GM19025 (cell line): ENCODE measurements around the gene VWA8.

Source experiments
- ATAC-seq: cut with Tn5 transposase; IDR thresholded peaks from one replicate; pipeline ENCODE4 v1.9.1; 2021; ENCODE audit warnings: mild to moderate bottlenecking, low read depth, moderate library complexity; ENCODE audit not compliant: unreplicated experiment

Gene VWA8

DNA sequence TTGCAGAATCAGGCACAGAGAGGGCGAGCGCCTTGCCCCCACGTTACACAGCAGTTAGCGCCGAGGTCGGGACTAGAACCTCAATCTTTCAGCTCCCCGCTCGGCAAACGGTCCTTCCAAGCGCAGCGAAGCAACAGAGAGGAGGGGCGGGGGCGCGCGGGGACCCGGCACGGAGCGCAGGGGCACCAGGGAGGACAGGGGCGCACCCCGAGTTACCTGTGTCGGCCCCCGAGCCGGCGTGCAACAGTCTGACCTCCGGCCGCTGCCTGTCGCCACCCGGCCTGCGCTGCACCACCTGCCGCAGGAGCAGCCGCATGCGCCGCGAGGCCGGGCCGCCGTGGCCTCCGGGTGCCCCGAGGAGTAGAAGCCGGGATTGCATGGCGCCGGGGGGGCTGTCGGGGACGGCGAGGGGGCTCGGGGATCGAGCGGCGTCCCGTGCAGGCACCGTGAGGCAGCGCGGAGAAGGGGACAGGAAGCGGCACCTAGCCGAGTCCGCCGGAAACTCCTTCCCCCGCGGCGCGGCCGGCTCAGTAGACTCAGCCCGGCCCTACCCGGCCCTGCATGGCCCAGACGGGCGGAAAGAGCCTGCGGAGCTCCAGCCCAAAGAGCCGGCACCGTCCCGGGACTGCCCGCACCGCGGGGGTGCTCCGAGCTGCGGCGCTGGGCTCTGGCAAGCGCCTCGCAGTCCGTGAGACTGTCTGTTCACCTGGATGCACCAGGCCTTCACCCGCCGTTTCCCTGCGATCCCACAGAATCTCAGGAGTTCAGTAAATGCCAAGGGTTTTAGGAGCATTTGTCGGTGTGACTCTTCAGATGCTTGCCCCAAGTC lies at the start of gene VWA8:
VWA8 (minus strand) TSS at position 473 of the 829 bp plus-strand sequence; CDS start at position 379, 94 bp downstream.
- ATAC-seq = peak; percentile 86

DNA sequence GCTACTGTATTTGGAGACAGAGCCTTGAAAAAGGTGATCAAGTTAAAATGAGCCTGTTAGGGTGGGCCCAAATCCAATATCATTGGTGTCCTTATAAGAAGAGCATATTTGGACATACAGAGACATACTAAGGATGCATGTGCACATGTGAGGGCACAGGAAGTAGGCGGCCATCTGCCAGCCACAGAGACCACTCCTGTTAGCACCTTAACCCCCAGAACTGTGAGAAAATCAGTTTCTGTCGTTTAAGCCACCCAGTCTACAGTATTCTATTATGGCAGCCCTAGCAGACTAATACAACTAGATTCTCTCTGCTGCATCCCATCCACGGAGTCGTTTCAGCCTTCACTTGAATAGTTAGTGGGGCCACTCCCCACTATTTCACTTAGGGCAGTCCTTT lies 48.1 kb upstream of the VWA8 start:
- ATAC-seq = no peak

DNA sequence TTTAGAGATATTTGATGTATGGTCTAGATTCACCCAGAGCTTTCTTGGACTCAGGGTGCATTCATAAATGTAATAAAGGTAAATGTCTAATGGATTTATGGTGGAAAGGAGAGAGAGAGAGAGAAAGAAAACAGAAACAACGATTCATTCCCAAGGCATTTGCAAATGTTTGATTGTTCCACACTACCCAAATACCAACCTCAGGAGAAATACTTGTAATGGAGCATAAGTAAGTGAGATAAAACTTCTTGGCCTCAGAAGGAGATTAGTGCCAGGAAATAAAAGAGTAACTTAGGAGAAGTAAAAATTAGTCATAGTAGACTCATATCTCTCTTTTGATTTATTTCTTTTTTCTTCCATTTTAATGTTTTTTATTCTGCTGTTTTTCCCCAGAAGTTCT lies 46.9 kb upstream of the VWA8 start:
- ATAC-seq = no peak

DNA sequence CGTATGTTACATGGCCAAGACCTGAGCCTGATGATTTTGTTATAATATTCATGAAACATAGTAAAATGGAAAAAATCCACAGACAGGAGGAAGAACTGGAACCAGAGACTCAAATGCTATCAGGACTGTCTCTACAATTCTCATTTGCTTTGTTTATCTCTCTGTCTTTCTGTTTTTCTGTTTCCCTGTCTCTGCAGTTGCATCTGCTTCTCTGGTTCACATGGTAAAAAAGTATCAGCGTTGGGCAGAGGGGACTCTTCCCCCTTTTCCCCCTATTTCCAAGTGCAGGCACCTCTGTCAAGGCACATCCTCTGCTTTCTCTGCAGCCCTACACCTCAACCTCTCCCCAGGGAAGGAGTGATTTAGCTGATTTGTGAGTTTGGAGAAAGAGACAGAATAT lies 41.2 kb upstream of the VWA8 start:
- no peak for ATAC-seq

DNA sequence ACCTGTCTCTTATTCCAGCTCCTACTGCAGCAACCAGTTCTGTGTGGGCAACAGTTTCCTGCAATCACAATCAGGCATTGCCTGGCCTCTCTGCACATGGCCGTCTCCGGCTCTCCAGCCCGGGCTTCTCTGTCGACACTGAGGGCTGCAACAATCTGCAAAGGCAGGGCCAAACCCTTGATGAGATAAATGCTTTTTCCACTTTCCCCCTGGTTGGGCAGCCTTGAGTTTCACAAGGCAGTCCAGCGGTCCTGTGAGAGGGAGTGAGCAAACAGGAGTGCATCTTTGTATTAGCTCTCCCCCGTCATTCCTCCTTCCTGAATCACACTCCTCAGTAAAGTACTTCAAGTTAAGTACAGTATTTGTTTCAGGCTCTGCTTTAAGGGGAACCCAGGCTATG lies 40.7 kb upstream of the VWA8 start:
- no peak for ATAC-seq

DNA sequence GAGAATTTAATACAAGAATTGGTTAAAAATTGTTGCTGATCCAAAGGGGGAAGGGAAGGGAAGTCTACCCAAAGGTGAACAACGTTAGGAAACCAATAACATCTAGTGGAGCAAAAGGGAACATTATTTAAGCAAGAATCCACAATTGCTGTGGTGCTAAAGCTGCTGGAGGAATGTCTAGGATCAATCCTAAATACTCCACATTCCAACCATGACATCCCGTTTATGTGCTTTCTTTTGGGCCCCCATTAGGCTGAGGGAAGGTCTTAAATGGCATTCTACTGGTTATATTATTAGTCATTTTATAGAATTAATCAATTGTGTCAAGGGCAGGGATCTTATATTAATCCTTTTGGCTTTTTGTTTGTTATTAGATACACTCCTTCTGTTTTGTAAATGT lies 39.9 kb upstream of the VWA8 start:
- ATAC-seq = no peak

DNA sequence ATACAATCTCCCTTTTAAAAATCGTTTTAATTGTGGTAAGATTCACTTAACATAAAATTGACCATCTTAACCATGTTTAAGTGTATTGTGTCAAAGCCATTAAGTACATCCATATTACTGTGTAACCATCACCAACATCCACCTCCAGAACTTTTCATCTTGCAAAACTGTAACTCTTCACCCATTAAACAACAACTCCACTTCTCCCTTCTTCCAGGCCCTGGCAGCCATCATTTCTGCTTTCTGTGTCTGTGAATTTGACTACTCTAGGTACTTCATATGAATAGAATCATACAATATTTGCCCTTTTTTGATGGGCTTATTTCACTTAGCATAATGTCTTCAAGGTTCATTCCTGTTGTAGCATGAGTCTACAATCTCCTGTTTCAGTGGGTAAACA lies 36.5 kb upstream of the VWA8 start:
- no peak for ATAC-seq

DNA sequence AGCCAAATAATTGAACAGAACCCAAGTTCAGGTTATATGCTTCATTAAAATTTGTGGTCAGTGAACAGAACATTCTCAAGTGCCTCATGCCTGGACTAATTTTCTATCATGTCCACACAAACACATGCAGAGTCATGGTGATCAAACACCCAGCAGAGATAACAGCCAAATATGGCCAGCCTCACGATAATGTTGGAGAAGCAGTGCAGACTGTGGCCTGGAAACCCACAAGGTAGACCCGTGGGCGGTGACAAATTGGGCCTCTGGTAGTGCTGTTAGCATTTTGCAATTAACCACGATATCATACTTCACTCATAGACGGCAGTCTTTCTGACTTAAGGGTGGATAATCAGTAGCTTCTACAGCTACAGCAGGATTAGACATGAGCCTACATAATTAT lies 35.0 kb upstream of the VWA8 start:
- ATAC-seq = no peak

DNA sequence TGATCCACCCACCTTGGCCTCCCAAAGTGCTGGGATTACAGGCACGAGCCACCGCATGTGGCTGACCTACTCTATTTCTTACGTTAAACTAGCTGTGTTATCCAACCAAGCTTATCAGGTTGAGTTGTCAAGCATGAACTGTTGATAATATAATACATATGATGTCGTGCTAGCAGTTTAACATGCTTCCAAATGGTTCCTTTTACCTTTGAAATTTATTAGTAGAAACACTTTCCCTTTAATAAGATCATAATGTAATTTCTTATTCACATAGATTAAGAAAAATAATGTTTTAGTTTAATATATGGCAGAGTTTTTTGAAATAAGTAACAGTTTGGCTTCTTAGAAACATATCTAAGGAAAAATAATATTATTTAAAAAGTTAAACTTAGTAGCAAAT lies 34.4 kb upstream of the VWA8 start:
- no peak for ATAC-seq

DNA sequence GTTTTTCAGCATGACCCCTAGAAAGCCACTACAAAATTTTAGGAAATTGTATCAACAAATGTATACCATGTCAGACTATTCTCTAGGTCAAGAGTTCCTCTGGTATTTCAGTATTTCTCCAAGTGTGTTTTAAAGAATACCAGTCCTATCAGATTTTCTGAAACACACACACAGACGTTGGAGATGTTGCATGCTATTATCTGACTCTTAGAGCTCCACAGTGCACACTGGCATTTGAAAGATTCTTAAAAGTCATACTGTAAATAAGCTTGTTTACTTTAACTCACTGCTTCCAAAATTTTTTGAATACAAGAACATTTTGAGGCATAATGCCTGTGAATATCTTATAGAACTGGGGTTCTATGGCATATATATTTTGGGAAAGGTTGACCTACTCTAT lies 33.8 kb upstream of the VWA8 start:
- no peak for ATAC-seq

DNA sequence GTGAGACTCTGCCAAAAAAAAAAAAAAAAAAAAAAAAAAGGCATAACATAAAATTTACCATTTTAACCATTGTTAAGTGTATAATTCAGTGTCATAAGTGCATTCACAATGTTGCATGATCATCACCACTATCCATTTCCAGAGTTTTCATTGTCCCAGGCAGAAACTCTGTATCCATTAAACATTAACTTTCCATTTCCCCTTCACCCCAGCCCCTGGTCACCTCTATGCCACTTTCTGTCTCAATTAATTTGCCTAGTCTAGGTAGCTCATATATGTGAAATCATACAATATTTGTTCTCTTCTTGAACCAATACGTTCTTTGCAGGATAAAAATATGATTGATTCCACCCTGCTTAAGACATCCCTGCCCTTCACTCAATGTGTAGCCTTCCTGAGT lies 31.0 kb upstream of the VWA8 start:
- ATAC-seq = no peak

DNA sequence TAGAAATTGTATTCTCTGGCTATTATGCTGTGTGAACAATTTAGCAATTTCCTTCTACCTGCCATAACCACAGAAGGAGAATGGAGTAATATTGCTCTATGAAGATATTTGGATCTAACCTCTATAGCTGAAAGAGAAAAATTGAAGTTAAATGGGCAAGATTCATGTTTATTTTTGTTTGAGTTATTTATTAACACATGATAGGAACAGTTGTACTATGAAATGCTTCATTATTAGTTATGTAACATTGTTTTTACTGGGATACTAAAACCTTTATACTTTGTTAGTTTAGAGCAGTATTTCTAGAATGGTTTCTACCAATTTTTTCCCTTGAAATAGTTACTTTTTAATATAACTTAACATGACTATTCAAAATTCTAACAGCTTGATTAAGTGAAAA lies 27.3 kb upstream of the VWA8 start:
- ATAC-seq = no peak

DNA sequence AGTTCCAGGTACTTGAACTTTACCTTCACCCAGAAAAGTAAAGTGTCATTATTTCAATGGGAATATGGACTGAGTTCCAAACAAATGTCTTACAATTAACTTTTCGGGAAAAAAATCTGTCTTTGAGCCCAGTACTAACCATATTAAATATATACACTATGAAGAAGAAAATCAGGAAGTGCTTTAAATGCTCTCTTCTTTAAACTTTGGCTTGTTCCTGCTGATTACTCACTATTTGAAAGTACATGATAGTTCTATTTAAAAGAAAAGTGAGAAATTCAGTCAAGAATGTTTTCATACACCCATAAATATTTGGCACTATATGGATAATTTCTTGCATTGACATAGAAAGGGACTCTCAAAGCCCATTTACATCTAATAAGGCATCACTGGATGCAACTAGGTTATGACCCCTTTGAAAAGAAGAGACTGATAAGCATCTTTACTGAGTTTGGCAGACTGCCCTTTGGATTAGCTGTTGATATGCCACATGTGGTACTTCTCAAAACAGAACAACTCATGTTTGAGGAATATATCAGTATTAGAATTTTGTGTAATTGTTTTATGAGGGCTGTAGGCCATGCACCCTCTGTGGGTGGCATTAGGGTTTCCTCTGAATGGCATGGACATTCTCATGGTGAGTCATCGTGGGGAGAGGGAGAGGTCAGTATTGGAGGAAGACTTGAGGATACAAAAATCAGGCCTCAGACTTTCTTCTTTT lies 25.0 kb upstream of the VWA8 start:
- no peak for ATAC-seq

DNA sequence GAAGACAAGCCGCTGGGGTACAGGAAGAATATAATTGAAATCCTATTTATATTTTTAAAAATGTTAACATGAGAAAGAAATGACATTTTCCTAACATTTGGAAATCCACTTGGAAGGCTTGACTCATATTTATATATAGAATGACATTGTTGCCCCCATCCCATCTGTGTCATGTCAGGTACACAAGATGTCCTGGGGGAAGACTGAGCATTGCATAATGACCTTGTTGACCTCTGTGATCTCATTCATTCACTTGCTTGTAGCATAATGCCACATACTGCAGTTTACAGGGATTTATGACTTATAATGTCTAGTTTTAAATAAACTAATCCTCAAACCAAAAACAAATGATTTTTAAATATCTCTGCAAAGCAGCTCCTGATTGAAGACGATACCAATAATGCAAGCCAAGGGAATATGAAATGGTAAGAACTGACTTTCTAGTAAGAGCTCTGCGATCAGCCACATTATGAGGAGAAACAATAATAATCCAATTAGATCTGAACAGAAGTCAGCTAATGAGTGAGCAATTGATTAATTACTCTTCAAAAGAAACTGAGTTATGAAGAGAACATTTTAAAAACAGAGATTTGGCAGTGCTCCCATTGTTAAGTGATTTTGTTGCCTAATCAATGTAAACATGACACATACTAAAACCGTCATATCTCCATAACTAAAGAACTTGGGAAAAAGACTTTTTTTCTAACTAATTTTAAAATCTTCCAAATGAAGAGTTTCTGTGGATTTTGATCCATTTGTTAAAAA lies 21.2 kb upstream of the VWA8 start:
- ATAC-seq = no peak

DNA sequence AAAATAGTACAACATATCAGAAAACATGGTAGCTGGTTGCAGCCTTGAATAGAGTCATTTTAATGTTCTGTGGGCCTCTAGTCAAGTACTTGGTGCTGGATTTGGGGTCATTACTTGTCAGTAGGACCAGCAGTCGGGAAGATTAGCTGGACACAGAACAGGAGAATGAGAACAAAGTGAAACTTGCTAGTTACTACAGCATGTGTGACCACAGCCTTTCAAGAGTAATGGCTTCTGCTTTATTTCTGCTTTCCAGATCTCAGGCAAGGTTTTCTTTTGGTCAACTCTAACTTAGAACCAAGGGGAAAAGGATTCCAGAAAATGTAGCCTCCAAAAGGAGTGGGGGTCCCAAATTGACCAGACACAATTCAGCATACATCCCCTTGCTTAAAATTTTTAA lies 17.1 kb upstream of the VWA8 start:
- ATAC-seq = no peak

DNA sequence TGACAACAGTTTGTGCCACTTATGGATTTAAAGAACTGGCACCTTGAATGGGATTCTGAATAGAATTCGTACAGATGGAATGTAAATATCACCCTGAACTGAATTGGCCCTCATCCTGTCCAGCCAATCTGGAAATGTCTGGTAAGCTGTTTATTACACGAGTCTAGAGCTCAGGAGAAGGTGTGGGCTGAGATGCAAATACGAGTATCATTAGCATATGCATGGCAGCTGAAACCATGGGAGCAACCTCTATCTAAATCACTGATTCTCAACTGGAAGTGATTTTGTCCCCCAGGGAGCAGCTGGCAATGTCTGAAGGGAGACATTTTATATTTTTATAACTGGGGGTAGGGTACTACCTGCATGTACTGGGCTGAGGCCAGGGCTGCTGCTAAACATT lies 15.6 kb upstream of the VWA8 start:
- ATAC-seq = no peak

DNA sequence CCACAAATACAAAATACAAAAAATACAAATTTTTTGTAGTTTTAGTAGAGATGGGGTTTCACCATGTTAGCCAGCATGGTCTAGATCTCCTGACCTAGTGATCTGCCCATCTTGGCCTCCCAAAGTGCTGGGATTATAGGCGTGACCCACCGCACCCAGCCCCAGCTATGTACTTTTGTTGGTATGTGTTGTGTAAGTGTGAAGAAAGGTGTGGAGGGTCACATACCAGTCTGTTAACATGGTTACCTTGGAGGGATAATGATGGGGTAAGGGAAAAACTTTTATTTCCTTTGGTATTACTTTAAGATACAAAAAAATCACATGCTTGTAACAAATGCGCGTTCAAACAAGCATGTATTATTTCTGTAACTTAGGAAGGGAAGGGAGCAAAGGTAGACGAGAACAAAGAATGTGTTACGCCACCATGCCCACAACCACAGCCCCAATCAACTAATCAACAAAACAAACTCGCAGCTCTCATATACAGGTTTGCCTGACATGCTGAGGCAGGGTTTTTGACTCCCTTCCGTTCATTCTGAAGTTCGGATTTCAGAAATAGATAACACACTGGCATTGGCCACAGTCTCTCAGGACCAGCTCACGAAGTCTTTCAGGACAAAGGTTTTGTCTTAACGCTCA lies 13.5 kb upstream of the VWA8 start:
- ATAC-seq = no peak

DNA sequence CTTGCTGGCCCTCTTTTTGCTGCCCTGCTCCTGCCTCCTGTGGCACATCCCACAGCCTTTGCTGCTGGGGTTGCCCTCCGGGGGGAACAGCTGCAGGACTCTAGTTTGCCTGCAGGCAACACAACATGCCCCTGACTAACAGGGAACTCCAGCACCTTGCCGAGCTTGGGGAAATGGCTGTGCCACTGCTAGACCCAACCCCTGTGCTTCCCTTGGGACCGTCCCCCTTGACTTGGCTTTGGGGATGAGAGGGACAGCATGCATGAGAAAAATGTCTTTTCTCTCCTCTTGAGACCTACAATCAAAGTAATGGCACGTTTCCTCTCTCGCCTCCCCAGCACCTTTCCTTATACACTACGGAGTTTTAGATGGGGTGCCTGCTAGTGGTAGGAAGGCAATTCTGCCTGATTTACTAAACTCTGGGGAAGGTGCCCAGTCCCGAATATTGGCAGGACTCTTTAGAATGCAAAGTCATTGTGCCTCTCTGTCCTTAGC lies 12.4 kb upstream of the VWA8 start:
- ATAC-seq = no peak

DNA sequence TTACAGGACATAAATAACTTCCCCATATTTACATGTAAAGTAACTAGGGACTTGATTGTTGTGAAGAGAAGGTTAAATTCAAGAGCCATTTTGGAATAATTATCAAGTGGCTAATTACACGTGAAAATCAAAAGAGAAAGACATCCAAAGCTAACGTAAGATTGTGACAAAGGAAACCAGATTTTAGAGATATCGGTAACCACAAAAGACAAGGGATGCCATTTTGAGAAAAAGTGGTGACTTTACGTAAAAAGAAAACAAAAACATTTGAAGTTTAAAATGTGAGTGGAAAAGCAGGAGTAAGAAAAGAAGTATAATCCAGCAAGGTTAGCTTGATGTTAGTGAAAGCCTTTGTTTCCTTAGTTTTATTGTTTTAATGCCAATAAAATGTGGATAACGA lies 10.9 kb upstream of the VWA8 start:
- ATAC-seq = no peak

DNA sequence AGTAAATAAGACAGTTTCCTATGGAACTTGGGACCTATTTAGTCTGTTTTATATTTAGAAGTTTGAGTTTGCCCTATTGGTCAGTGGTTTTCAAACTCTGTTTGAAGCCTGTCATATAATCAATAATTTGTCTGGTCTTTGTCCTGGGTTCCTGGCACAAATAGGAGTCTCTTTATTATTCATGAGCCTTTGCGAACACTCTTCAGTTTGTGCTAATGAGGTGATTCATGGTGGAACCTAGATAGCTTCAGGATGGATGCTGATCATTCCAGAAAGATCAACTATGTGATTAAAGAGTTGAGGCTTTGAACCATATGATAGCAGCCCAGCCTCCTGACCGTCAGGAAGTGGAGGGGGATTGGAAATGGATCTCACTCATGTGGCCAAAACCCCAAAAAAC lies 10.0 kb upstream of the VWA8 start:
- no peak for ATAC-seq

DNA sequence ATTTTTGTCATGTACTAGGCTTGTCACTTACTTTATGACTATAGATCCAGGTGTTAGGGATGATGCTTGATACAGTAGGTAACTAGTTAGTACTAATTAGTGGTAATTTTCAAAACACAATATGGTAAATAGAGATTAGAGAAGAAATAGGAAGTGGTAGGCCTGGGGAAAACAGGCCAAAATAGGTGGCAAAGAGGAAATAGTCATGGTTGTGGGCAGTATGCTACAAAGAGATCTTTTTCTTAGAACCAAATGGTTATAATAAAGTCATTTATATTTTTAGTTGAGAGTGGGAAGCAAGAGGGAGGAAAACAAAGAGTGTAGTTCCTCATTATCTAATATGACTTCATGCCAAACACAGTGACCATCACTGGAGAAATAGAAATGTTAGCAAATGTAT lies 9.1 kb upstream of the VWA8 start:
- ATAC-seq = no peak
